OCI-LY1 (cell line): Measurements from ENCODE around the gene UBQLN3.

Source experiments
- EZH2 ChIP-seq: fragments of 200-600 bp; sonication (generic), shearing (Covaris generic); IDR thresholded peaks from 2 replicates; pipeline ENCODE4 v1.8.0; 2017; ENCODE audit warnings: borderline replicate concordance, mixed run types, mild to moderate bottlenecking, antibody characterized with exemption, low read length, moderate library complexity, mixed read lengths
- TF ChIP-seq, protein P1 (sequence below): fragments of 200-600 bp; sonication (generic), shearing (Covaris generic); IDR thresholded peaks from 2 replicates; pipeline ENCODE4 v1.5.1; 2017; ENCODE audit warnings: mild to moderate bottlenecking, antibody characterized with exemption, low read length, moderate library complexity, mixed read lengths

DNA sequence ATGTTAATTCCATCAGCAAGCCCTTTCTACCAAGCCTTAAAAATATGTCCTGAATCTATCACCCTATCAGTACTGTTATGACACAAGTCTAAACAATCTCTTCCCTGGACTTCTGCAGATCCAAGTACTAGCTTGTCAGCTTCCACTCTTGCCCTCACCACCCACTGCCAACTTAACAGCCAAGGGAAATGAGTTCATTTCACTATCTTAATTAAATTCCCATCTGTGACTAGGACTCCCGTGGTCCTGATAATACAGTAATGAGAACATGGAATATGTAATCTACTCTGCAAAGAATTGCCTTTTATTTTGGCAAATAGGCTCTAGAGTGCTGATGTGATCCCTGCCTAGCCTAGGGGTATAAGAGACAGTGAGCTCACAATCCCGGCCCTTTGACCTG is 10.1 kb downstream of the UBQLN3 start:
- TF ChIP-seq, protein P1, sequence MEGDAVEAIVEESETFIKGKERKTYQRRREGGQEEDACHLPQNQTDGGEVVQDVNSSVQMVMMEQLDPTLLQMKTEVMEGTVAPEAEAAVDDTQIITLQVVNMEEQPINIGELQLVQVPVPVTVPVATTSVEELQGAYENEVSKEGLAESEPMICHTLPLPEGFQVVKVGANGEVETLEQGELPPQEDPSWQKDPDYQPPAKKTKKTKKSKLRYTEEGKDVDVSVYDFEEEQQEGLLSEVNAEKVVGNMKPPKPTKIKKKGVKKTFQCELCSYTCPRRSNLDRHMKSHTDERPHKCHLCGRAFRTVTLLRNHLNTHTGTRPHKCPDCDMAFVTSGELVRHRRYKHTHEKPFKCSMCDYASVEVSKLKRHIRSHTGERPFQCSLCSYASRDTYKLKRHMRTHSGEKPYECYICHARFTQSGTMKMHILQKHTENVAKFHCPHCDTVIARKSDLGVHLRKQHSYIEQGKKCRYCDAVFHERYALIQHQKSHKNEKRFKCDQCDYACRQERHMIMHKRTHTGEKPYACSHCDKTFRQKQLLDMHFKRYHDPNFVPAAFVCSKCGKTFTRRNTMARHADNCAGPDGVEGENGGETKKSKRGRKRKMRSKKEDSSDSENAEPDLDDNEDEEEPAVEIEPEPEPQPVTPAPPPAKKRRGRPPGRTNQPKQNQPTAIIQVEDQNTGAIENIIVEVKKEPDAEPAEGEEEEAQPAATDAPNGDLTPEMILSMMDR: no peak
- TF ChIP-seq EZH2: no peak
